ENCODE results near the gene DCAF8.

The DCAF8 gene

GRCh38 chr1:160167580-160167979 is 94.8 kb downstream of the DCAF8 start:
- no peak for DNase-seq

- DNase-seq: no peak
Measured at GRCh38 chr1:160167056-160167455, 95.3 kb downstream of the DCAF8 start.

GRCh38 chr1:160166166-160166868 is 96.0 kb downstream of the DCAF8 start:
- no peak for DNase-seq

Data from NCI-H2227 treated with DMSO at 0.1 percent for 48 hours (cell line).